Breast epithelium (tissue), 4 donors: ENCODE data around the gene LRAT. TPM values are rescaled to one million over a fixed set of nuclear protein-coding genes. Genes with fewer than 3 reads are reported as not detected.

ENCODE experiments used
- DNase-seq, 2 donors: peaks; one replicate each; pipeline ENCODE4 v3.0.0-alpha.2; 2019; ENCODE audit warnings: low spot score in 2 of 2
- H3K27ac ChIP-seq, 2 donors: fragments of 200-600 bp; sonication (generic) in 1 of 2; one replicate each; pipeline ENCODE4 v1.5.1; 2016 to 2019; ENCODE audit warnings: mild to moderate bottlenecking in 1 of 2
- H3K27me3 ChIP-seq, 2 donors: fragments of 200-600 bp; sonication (generic) in 1 of 2; one replicate each; pipeline versions ENCODE4 v1.5.1 to v1.6.0; 2017 to 2019; ENCODE audit warnings: control low read depth in 1 of 2, mild to moderate bottlenecking in 1 of 2
- H3K36me3 ChIP-seq: fragments of 200-600 bp; one replicate; pipeline ENCODE4 v1.5.1; 2019
- H3K4me1 ChIP-seq, 2 donors: fragments of 200-600 bp; sonication (generic); one replicate each; pipeline ENCODE4 v1.5.1; 2016 to 2019; ENCODE audit warnings: control low read depth in 1 of 2
- H3K4me3 ChIP-seq, 3 donors: fragments of 200-600 bp; sonication (generic); 1 replicate in 2 of 3; 2 replicates in 1 of 3; pipeline ENCODE4 v1.5.1; 2016 to 2019; ENCODE audit warnings: mild to moderate bottlenecking in 3 of 3, moderate library complexity in 2 of 3
- H3K9me3 ChIP-seq, 2 donors: fragments of 200-600 bp; sonication (generic) in 1 of 2; one replicate each; pipeline ENCODE4 v1.5.1; 2016 to 2019; ENCODE audit warnings: control low read depth in 1 of 2
- CTCF ChIP-seq, 3 donors: fragments of 450-650 bp; IDR thresholded peaks; one replicate each; pipeline ENCODE4 v1.5.1; 2016 to 2017; ENCODE audit warnings: antibody characterized with exemption in 3 of 3, mild to moderate bottlenecking in 3 of 3, moderate library complexity in 3 of 3
- POLR2A ChIP-seq: fragments of 450-650 bp; IDR thresholded peaks from one replicate; pipeline ENCODE4 v1.6.1; 2016; ENCODE audit warnings: antibody characterized with exemption, mild to moderate bottlenecking, moderate library complexity
- POLR2AphosphoS5 ChIP-seq, 3 donors: sonication (generic); formaldehyde crosslinking; IDR thresholded peaks; one replicate each; pipeline ENCODE4 v1.6.1; 2017; ENCODE audit warnings: antibody characterized with exemption in 3 of 3
- intact Hi-C: fragments of 100-400 bp; cut with DNase I; formaldehyde crosslinking; loops from one replicate; pipeline ENCODE4 v1.15.1; 2023; ENCODE audit warnings: low total_unique reads
- total RNA-seq, 3 donors: library from RNA; depleted of rRNA; stranded (reverse); fragments of >200 nt; gene quantifications; one replicate each; pipeline ENCODE4 v1.1.0, GENCODE V29; 2016

The LRAT gene
- total RNA-seq, 3 donors from 2014 or later = 3.9 to 4.5 TPM; not detected in 1

- intact Hi-C loops = no loop called here
- no peaks in the 10 kb centered on the region for H3K4me1 ChIP-seq
- H3K27ac ChIP-seq = no peak overlapping the region
- H3K36me3 ChIP-seq = no peaks in the 10 kb centered on the region
- no peak for TF ChIP-seq CTCF (IDR thresholded peaks at IDR 0.05)
- TF ChIP-seq POLR2AphosphoS5 (IDR thresholded peaks at IDR 0.05) = no peak
- no peak for TF ChIP-seq POLR2A
- DNase-seq = no peak
- H3K27me3 ChIP-seq = peaks cover 0 to 3% of the 10 kb centered on the region in 2 donors
- no peak overlapping the region for H3K4me3 ChIP-seq
- H3K9me3 ChIP-seq = no peaks in the 10 kb centered on the region
Observed at GRCh38 chr4:154760895-154761294, 17.1 kb downstream of the LRAT start.

- H3K9me3 ChIP-seq = no peaks in the 10 kb centered on the region
- H3K36me3 ChIP-seq = no peaks in the 10 kb centered on the region
- intact Hi-C loops = no loop called here
- H3K4me3 ChIP-seq = no peak overlapping the region
- H3K27ac ChIP-seq = no peak overlapping the region
- H3K27me3 ChIP-seq = peaks cover 0 to 17% of the 10 kb centered on the region in 2 donors
- no peak for DNase-seq
- no peak for TF ChIP-seq CTCF (IDR thresholded peaks at IDR 0.05)
- no peak for TF ChIP-seq POLR2AphosphoS5 (IDR thresholded peaks at IDR 0.05)
- no peak for TF ChIP-seq POLR2A
- H3K4me1 ChIP-seq = no peaks in the 10 kb centered on the region
Observed at GRCh38 chr4:154778264-154778663, 34.5 kb downstream of the LRAT start.

GRCh38 chr4:154779362-154779947, 35.7 kb downstream of the LRAT start:
- H3K27me3 ChIP-seq = peaks cover 0 to 17% of the 10 kb centered on the region in 2 donors
- H3K4me1 ChIP-seq = no peaks in the 10 kb centered on the region
- intact Hi-C loops = no loop called here
- H3K4me3 ChIP-seq = no peak overlapping the region
- DNase-seq = no peak
- no peaks in the 10 kb centered on the region for H3K9me3 ChIP-seq
- no peaks in the 10 kb centered on the region for H3K36me3 ChIP-seq
- H3K27ac ChIP-seq = no peak overlapping the region
- TF ChIP-seq CTCF (IDR thresholded peaks at IDR 0.05) = peak in 2 of 3 donors; percentile 32 to 59
- no peak for TF ChIP-seq POLR2A

GRCh38 chr4:154781126-154781982, 37.6 kb downstream of the LRAT start, which contains the start of gene RBM46:
Gene RBM46 (plus strand): TSS chr4:154781272. CDS start chr4:154796753, 15,481 bp downstream.
- TF ChIP-seq CTCF (IDR thresholded peaks at IDR 0.05) = no peak
- Histone ChIP-seq H3K9me3 (no peaks in the 10 kb centered on the region), H3K36me3 (no peaks in the 10 kb centered on the region), H3K4me1 (no peaks in the 10 kb centered on the region), H3K27ac (no peak within 1 kb of the TSS), H3K4me3 (no peak within 1 kb of the TSS), H3K27me3 (peaks cover 0 to 17% of the 10 kb centered on the region in 2 donors)
- intact Hi-C loops = no loop called here
- DNase-seq = no peak

GRCh38 chr4:154781983-154782293, 38.1 kb downstream of the LRAT start:
- Histone ChIP-seq H3K27me3 (peaks cover 0 to 17% of the 10 kb centered on the region in 2 donors), H3K4me3 (no peak overlapping the region), H3K4me1 (no peaks in the 10 kb centered on the region), H3K27ac (no peak overlapping the region), H3K9me3 (no peaks in the 10 kb centered on the region), H3K36me3 (no peaks in the 10 kb centered on the region)
- no peak for DNase-seq
- intact Hi-C loops = no loop called here
- TF ChIP-seq CTCF (IDR thresholded peaks at IDR 0.05) = no peak
- no peak for TF ChIP-seq POLR2A
- TF ChIP-seq POLR2AphosphoS5 (IDR thresholded peaks at IDR 0.05) = no peak
